Lung (tissue), 12 donors: ENCODE results near the gene ARID1B. TPM values are rescaled to one million over a fixed set of nuclear protein-coding genes. Genes with fewer than 3 reads are reported as not detected.

ENCODE experiments used
- ATAC-seq: fragments of 200-7000 bp; cut with Tn5 transposase; one replicate; pipeline ENCODE4 v1.9.1; 2020; ENCODE audit warnings: moderate number of reproducible peaks; ENCODE audit not compliant: insufficient read depth, low FRiP score
- DNase-seq, 3 donors: peaks; one replicate each; pipeline ENCODE4 v3.0.0-alpha.2; 2013 to 2017
- H3K27ac ChIP-seq, 2 donors: one replicate each; pipeline ENCODE4 v1.5.1; 2013; ENCODE audit warnings: mild to moderate bottlenecking in 2 of 2, moderate library complexity in 2 of 2, control low read depth in 1 of 2, inconsistent platforms in 1 of 2, low read depth in 1 of 2, low read length in 1 of 2
- H3K27me3 ChIP-seq, 3 donors: one replicate each; pipeline ENCODE4 v1.5.1; 2013; ENCODE audit warnings: low read length in 2 of 3; ENCODE audit not compliant: control insufficient read depth in 3 of 3, insufficient read depth in 3 of 3
- H3K36me3 ChIP-seq, 4 donors: one replicate each; pipeline ENCODE4 v1.5.1; 2013; ENCODE audit warnings: low read length in 4 of 4, mild to moderate bottlenecking in 1 of 4, moderate library complexity in 1 of 4; ENCODE audit not compliant: control insufficient read depth in 4 of 4, insufficient read depth in 4 of 4
- H3K4me1 ChIP-seq, 5 donors: one replicate each; pipeline ENCODE4 v1.5.1; 2013; ENCODE audit warnings: low read length in 5 of 5, mild to moderate bottlenecking in 2 of 5, moderate library complexity in 1 of 5; ENCODE audit not compliant: control insufficient read depth in 5 of 5, insufficient read depth in 5 of 5
- H3K4me3 ChIP-seq: one replicate; pipeline ENCODE4 v1.5.1; 2013; ENCODE audit warnings: mild to moderate bottlenecking, control low read depth, moderate library complexity
- H3K9ac ChIP-seq, 2 donors: one replicate each; pipeline ENCODE4 v1.5.1; 2013; ENCODE audit warnings: low read length in 2 of 2, control low read depth in 1 of 2; ENCODE audit not compliant: insufficient read depth in 1 of 2
- H3K9me3 ChIP-seq, 4 donors: one replicate each; pipeline ENCODE4 v1.5.1; 2013; ENCODE audit warnings: low read length in 3 of 4, mild to moderate bottlenecking in 1 of 4, moderate library complexity in 1 of 4; ENCODE audit not compliant: control insufficient read depth in 4 of 4, insufficient read depth in 3 of 4
- WGBS, 2 donors: extraction: QIAGEN DNeasy Blood & Tissue Kit; methylation state at CpG; one replicate each; pipeline ENCODE4 v1.1.7; 2013; 5-methylcytosine and 5-hydroxymethylcytosine counted together
- polyA plus RNA-seq, 2 donors: library from polyadenylated mRNA; stranded (reverse); fragments of 200-250 nt; gene quantifications; one replicate each; pipeline ENCODE4 v1.2.1, GENCODE V29; 2013
- total RNA-seq, 2 donors: library from RNA; depleted of rRNA in 1 of 2; stranded (reverse); fragments of >200 nt in 1 of 2; gene quantifications; one replicate each; pipeline ENCODE4 v1.2.1, GENCODE V29; 2014 to 2021
- TF ChIP-seq, protein P1 (sequence below): IDR thresholded peaks from 2 replicates; pipeline ENCODE4 v1.5.1; 2012; ENCODE audit warnings: mild to moderate bottlenecking; ENCODE audit errors: control extremely low read depth, extremely low read depth
- donor health status: control.
- donor health status: control.
- donor health status: Bipolar disorder and iron deficiency.
- donor health status: healthy.
- donor health status: DM: yes; HTN: yes; CAD: no.

The ARID1B gene
- total and polyA plus RNA-seq, 4 donors, result 10.5 to 239 (median 50.9) TPM

DNA sequence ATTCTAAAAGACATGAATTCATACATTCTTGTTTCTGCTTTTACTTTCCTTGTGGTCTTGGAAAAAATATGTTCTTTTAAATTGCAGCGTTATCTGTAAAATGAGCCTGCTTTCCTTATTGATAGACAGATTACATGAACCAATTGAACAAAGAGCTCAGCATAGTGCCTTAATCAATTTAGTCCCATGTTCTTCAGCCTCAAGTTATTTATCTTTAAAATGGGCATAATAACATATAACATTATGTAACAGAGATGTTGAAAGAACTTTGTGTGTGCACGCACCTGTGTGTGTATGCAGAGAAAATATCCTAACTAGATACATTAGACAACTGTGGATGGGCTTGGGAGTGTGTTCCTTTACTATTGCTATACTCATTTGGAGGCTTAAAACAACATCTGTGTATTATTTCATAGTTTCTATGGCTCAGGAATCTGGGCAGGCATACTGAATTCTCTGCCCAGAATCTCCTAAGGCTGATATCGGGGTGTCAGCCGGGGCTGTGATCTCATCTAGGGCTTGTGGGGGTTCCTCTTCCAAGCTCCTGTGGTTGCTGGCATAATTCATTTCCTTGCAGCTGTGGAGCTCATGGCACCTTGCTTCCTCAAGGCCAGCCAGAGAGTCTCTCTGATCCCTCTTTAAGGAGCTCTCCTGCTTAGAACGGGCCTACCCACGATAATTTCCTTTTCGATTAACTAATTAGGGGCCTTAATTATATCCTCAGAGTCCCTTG, 194.1 kb downstream of the ARID1B start:
- Histone ChIP-seq H3K4me3 (no peak overlapping the region), H3K9me3 (no peaks in the 10 kb centered on the region), H3K27me3 (no peaks in the 10 kb centered on the region), H3K36me3 (no peaks in the 10 kb centered on the region), H3K9ac (no peak overlapping the region), H3K4me1 (peaks cover 4 to 12% (median 7%) of the 10 kb centered on the region in 5 donors), H3K27ac (no peak overlapping the region)
- DNase-seq (no peak), ATAC-seq (no peak)
- 50 to 69% methylated on average over 7 of the region's 7 CpGs for WGBS, 2 donors
- TF ChIP-seq, protein P1, sequence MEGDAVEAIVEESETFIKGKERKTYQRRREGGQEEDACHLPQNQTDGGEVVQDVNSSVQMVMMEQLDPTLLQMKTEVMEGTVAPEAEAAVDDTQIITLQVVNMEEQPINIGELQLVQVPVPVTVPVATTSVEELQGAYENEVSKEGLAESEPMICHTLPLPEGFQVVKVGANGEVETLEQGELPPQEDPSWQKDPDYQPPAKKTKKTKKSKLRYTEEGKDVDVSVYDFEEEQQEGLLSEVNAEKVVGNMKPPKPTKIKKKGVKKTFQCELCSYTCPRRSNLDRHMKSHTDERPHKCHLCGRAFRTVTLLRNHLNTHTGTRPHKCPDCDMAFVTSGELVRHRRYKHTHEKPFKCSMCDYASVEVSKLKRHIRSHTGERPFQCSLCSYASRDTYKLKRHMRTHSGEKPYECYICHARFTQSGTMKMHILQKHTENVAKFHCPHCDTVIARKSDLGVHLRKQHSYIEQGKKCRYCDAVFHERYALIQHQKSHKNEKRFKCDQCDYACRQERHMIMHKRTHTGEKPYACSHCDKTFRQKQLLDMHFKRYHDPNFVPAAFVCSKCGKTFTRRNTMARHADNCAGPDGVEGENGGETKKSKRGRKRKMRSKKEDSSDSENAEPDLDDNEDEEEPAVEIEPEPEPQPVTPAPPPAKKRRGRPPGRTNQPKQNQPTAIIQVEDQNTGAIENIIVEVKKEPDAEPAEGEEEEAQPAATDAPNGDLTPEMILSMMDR, result no peak

DNA sequence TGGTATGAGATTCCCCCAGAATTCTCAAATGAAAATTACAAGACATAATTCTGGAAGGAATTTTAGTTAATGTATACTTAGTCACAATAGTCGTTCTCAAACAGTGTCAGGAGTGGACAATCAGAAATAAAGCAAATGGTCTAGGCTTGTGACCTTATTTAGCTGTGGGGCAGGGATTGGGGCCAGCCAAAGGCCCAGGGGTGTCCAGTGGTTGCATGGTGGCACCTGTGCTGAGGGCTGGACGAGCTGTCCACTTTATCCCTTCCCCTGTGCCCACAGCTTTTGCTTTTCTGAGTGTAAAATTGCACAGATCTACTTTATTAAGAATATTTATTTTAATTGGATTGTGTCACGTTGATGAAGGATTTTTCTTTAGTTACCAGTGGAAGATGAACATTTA, 195.0 kb downstream of the ARID1B start:
- Histone ChIP-seq H3K36me3 (no peaks in the 10 kb centered on the region), H3K4me1 (peaks cover 7 to 12% (median 9%) of the 10 kb centered on the region in 5 donors), H3K9me3 (no peaks in the 10 kb centered on the region), H3K9ac (no peak overlapping the region), H3K27ac (no peak overlapping the region), H3K4me3 (no peak overlapping the region), H3K27me3 (no peaks in the 10 kb centered on the region)
- WGBS, 2 donors, result 62 to 83% methylated on average over 3 of the region's 3 CpGs
- TF ChIP-seq, protein P1, result no peak
- ATAC-seq, result no peak
- no peak for DNase-seq

DNA sequence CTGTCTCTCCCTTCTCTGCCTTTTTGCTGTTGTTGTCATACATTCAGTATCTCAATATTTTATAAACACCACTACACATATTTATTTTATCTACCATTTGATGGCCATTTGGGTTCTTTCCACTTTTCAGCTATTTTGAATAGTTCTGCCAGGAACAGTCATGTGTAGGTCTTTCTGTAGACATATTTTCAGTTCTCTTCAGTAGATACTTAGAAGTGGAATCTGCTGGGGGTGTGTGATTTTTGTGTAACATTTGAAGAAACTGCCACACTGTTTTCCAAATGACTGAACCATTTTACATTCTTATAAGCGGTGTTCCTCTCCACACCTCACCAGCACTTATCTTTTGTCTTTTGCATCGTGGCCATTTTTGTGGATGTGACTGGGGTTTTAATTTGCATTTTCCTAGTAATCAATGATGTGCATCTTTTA, 197.7 kb downstream of the ARID1B start:
- Histone ChIP-seq H3K4me1 (peaks cover 6 to 18% (median 7%) of the 10 kb centered on the region in 5 donors), H3K27me3 (no peaks in the 10 kb centered on the region), H3K9me3 (no peaks in the 10 kb centered on the region), H3K9ac (no peak overlapping the region), H3K27ac (no peak overlapping the region), H3K36me3 (no peaks in the 10 kb centered on the region), H3K4me3 (no peak overlapping the region)
- TF ChIP-seq, protein P1, result no peak
- 92 to 96% methylated on average over 2 of the region's 2 CpGs for WGBS, 2 donors
- ATAC-seq, result no peak
- DNase-seq, result peak in 2 of 3 donors; percentile 61 to 65

DNA sequence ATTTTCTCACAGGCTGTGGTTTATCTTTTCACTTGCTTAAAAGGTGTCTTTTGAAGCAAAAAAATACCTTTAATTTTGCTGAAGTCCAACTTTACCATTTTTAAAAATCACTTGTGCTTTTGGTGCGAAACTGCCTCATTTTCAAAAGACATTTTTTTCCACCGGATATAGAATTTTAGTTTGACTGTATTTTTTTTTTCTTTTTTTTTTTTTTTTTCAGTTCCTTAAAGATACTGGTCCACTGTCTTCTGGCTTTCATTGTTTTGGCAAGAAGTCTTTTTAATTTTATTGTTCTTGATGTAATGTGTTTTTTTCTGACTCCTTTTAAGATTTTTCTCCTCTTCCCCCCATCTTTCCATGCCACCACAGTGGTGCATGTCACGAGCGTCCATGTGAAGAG, 198.2 kb downstream of the ARID1B start:
- Histone ChIP-seq H3K4me1 (peaks cover 6 to 18% (median 7%) of the 10 kb centered on the region in 5 donors), H3K9ac (no peak overlapping the region), H3K36me3 (no peaks in the 10 kb centered on the region), H3K9me3 (no peaks in the 10 kb centered on the region), H3K4me3 (no peak overlapping the region), H3K27ac (no peak overlapping the region), H3K27me3 (no peaks in the 10 kb centered on the region)
- no peak for DNase-seq
- no peak for ATAC-seq
- TF ChIP-seq, protein P1, result no peak
- 93 to 97% methylated on average over 4 of the region's 4 CpGs for WGBS, 2 donors
